Activated CD8-positive, alpha-beta memory T cell treated with anti-CD3 and anti-CD28 coated beads, Interleukin-2, amount 50 U/mL, for 1 hour (primary cell): ENCODE data around the gene HSPA12B.

Experiments used
- DNase-seq: peaks from one replicate; pipeline ENCODE4 v3.0.0-alpha.2; 2020; ENCODE audit errors: extremely low read depth

HSPA12B gene

GRCh38 chr20:3767110-3767426 is 34.6 kb downstream of the HSPA12B start:
- DNase-seq: no peak

DNA sequence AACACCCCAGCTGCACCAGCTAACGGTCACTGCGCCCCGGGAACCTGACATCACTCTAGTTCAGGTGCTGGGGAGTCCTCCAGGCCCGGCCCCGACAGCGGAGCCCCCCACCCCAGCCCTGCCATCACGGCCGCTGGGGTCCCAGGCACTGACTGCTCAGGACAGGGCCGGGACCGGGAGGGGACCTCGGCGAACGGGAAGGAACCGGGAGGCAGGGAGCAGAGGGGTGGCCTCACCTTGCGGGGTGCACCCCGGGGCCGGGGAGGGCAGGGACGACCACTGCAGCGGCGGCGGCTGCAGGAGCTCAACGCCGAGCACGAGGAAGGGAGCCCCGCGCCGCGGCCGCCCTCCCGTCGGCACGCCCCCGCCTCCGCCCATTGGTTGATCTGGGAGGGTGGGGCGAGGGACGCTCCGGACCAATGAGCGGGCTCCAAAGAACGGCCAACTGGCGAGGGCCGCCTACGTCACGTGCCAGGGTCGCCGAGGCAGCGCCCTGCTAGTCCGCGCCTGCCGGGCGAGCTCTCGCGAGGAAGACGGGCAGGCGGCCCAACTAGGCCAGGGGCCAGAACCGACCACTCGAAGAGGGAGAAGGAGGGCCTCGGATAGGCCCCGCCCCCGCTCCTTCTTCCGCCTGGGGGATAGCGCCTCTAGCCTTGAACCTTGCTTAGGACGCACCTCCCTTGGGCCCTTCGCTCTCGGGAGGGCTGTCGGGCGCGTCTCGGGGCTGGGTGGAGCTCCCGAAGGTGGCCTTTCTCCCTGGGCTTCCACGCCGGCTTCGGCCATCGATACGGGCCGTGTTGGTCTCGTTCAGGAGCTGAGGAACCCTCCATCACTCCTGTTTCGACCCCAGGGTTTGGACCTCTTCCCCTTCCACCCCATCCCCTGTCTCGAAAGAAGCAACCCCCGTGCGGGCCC is 35.2 kb downstream of the HSPA12B start, which contains the start of gene ADISSP:
Gene ADISSP (minus strand): TSS at position 327 of the 915 bp plus-strand sequence. CDS start 7,653 bp downstream, outside the sequence.
- DNase-seq: peak; percentile 91

GRCh38 chr20:3768342-3769130 is 36.1 kb downstream of the HSPA12B start:
- peak; percentile 60 for DNase-seq

DNA sequence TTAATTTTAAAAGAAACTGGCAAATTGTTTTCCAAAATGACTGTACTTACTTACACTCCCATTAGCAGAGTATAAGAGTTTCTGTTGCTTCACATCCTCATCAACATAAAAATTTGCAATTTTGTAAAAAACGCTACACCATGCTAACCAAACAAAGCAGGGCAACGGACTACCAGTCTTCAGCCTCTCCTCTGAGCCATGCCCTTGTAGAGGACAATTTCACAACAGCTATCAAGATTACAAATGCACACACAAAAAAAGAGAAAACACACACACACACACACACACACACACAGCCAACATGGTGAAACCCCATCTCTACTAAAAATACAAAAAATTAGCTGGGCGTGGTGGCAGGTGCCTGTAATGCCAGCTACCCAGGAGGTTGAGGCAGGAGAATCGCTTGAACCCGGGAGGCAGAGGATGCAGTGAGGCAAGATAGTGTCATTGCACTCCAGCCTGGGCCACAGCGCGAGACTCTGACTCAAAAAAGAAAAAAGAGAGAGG is 39.1 kb downstream of the HSPA12B start:
- DNase-seq: no peak

- DNase-seq: no peak
Observed at GRCh38 chr20:3775457-3776108, 43.1 kb downstream of the HSPA12B start.

DNA sequence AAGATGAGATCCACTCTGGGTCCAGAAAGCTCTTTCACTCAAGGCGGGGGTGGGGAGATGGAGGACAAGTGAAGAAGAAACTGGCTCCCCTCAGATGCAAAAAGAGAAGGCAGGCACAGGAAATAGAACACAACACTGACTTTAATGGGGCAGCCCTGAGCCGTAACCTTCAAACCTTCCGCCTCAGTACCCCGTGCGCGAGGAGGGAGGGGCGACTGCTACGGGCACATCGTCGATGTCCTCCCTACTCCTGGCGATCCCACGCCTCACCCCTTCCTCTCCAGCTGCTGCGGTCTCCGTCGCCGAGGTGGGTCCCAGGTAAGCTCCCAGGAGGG is 44.9 kb downstream of the HSPA12B start:
- DNase-seq: no peak

GRCh38 chr20:3777716-3778629 is 45.5 kb downstream of the HSPA12B start:
- no peak for DNase-seq

GRCh38 chr20:3778976-3779375 is 46.5 kb downstream of the HSPA12B start:
- DNase-seq: no peak

DNA sequence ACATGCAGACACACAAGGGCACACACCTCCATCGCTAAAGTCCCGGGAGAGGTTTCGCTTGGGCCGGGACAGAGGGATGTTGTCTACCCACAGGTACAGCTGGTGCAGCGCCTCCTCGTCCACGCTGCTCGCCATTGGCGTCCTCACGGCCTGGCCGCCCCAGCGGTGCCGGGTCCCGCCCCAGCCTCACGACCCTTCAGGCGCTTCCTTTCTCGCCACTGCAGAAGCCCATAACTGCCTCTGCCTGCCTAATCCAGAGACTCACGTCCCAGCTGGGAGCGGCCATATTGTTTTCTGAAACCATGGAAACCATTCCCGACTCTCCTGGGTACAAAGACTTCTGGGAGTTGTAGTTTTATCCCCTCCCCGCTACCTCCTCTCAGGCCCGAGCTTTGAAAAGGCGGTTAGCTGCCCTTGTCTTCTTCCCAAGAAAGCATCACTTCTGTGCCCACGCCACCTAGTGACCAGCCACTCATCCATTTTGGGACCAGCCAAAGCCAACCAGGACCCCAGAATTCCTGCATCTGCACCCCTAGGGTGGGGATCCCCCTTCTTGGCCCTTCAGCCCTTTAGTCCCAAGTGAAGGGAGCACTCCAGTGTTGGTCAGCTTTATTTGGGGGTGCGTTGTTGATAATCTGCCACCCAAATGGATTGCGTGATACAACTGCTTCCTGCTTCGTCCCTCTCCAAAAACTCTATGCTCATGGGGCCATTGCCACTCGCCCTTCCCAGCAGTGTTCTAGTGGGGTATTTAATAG is 48.8 kb downstream of the HSPA12B start, which contains the start of gene SPEF1:
Gene SPEF1 (minus strand): TSS at position 296 of the 758 bp plus-strand sequence. CDS start 161 bp downstream, at position 135.
- DNase-seq: no peak

DNA sequence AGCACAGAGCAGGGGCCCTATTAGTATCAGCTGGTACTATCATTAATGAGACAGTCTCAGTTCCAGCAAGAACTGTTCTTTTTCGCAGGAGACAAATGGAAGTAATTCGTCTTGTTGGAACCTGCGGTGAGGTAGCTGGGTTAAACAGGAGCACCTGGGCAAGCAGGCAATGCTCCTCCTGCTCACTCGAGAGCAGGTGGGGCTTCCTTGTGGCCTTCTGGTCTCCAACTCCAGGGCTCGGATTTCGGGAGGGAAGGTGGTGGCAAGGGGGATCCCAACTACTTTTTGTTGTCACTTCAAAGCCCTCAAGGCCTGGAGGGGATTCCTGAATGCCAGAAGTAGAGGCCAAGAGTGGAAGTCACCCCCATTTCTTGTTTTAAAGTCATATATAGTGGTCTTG is 50.1 kb downstream of the HSPA12B start:
- DNase-seq: no peak

- no peak for DNase-seq
Observed at GRCh38 chr20:3783068-3783489, 50.6 kb downstream of the HSPA12B start.

GRCh38 chr20:3783511-3784195 is 51.2 kb downstream of the HSPA12B start:
- DNase-seq: no peak

DNA sequence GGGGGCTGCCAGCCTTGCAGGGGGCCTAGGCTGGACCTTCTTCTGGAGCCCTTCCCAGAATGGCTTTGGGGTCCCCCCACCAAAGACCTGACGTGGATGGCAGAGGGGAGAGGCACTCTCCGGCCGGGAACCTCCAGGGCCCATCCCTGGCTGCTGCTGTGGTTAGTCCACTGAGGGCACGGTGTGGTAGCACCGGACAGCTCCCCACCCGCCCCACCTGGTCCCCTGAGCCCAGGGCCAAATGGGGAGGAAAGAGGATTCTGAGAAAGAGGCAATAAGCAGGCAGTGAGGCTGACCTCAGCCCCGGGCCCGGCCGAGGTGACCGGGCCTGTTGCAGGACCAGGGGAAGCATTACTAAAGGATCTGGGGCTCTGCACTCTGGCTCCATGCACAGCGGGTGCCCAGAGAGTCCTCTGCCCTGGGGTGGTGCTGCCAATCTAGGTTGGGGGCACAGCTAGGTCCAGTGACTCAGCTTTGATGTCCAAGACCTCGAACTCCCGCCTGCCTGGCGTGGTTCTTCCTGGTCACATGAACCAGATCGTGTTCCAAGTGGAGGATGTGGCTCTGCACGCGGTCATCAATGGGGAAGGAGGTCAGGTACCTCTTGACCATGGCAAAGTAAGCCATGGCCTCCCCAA is 51.9 kb downstream of the HSPA12B start:
- no peak for DNase-seq

GRCh38 chr20:3784863-3785239 is 52.4 kb downstream of the HSPA12B start:
- no peak for DNase-seq

GRCh38 chr20:3785240-3786125 is 53.0 kb downstream of the HSPA12B start:
- DNase-seq: no peak

GRCh38 chr20:3786126-3786484 is 53.6 kb downstream of the HSPA12B start:
- no peak for DNase-seq

DNA sequence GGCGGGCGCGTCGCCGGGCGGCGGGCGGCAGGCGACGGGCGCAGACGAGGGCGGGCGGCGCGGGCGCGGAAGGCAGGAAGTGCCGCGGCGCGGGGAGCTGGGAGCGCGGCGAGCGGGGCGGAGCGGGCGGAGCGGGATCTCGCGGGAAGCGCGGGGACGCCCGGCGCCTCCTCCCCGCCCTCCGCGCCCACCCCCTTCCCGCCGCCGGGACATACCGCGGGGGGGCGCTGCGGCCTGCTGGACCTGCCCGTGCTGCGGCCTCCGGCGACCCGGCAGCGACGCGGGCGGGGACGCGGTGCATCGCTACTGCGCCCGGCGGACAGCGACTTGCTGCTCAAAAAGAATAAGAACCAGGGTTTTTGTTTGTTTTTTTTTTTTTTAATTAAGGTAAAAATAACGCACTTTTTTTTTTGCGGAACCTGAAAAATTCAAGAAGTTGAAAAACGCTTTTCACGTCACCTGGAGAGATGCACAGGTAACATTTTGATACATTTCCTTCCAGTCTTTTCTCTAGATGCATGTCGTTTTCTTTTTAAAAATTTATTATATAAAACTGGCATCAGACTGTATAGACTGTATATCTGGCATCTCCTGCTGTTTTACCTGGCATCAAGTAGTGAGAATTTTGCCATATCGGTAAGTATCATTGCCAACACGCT is 54.3 kb downstream of the HSPA12B start, which contains the start of gene CENPB:
Gene CENPB (minus strand): TSS at position 76 of the 659 bp plus-strand sequence. CDS start 257 bp downstream, outside the sequence.
- DNase-seq: no peak
